ENCODE data around the gene NOTCH3.

The NOTCH3 gene

DNA sequence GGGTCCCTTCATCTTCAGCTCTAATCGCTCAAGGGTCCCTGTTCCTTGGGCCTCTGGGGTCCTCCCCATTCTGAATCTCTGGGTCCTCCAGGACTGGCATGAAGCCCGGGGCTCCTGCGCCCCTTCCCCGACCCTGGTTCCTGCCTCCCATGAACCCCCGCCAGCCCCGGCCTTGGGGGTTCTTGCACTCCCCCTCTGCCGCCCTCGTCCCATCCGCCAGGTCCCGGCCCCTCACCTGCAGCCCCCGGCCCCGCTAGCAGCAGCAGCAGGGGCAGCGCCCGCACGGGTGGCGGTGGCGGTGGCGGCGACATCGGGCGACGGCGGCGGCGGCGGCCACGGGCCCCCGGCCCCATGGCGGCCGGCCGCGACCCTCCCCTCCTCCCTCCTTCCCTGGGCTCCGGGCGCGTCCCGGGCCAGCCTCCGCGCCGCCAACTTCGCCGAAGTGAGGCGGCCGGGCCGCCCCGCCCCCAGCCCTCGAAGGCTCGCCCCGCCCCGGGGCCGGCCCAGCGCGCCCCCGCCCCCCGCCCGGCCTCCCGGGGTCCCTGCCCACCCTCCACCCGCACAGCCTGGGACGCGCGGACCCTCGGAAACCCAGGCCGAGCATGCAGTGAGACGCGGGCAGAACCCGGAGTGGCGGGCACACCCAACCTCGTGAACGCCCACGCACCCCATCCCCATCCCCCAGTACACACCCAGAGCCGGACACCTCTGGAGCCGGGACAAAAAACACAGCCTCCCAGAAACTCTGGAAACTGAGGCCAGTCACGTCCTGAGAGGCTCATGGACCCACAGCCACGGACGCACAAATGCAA is at the start of gene NOTCH3:
Gene NOTCH3 (minus strand): TSS at position 443 of the 812 bp plus-strand sequence. CDS start 90 bp downstream, at position 353.
- peak; percentile 90 for DNase-seq (ENCODE audit: low spot score)

DNA sequence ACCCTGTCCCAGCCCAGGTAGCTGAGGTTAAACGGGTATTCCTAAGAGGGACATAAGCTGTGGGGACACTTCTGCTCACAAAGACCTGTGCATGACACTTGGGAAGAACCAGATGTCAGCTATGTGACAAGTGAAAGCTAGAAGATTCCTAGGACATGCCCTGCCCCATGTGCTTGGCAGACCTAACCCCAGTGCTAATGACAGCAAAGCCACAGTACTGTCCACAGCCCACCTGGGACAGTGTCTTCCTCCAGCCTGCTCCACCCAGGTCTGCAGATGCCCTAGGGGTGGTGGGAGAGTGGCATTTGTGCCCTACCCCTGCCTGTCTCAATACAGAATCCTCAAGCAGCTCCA is 49.8 kb upstream of the NOTCH3 start:
- DNase-seq (ENCODE audit: low spot score), result no peak

DNA sequence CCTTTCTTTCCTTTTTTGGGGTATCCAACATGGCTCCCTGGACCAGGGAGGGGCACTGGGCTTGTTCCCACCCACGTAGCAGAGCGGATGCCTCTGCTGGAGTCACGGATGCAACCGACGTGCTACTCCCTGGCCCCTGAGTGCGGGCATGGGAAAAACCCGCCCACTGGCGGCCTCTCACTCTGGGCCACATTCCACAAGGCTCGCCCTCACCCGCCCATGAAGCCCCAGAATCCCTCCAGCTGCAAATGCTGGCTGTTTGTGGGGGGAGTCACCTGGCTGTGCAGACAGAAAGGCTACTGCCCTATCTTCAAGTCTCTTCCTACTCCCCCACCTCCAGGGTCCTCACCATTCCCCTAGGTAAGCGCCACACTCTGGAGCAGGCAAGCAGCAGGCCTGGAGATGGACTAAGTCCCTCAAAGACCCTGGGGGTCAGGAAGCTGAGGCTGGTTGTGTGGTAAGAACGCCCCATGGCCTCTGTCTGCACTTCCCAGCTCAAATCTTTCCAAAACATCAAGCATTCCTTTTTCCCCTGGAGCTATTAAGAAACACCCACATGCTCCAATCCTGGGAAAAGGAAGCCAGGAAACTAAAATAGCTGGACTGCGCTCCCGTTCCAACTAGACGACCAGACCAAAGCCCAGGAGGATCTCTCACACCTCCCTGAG is 49.3 kb upstream of the NOTCH3 start:
- DNase-seq (ENCODE audit: low spot score), result no peak

DNA sequence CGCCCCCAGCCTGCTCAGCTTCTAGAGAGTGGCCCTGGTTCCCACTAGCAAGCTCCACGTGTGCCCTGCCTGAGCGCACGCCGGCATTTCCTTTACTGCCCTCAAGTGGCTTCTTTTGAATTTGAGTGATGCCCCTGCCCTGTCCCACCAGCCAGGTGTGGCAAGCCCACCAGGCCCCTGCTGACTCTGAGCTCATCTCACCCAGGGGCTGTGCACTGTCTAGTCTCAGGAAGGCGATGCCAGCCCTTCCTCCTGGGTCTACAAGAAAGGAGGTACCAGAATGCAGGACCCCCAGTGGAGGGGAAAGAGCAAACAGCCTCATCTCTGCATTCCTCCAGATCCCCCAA is 48.7 kb upstream of the NOTCH3 start:
- no peak for DNase-seq (ENCODE audit: low spot score)

DNA sequence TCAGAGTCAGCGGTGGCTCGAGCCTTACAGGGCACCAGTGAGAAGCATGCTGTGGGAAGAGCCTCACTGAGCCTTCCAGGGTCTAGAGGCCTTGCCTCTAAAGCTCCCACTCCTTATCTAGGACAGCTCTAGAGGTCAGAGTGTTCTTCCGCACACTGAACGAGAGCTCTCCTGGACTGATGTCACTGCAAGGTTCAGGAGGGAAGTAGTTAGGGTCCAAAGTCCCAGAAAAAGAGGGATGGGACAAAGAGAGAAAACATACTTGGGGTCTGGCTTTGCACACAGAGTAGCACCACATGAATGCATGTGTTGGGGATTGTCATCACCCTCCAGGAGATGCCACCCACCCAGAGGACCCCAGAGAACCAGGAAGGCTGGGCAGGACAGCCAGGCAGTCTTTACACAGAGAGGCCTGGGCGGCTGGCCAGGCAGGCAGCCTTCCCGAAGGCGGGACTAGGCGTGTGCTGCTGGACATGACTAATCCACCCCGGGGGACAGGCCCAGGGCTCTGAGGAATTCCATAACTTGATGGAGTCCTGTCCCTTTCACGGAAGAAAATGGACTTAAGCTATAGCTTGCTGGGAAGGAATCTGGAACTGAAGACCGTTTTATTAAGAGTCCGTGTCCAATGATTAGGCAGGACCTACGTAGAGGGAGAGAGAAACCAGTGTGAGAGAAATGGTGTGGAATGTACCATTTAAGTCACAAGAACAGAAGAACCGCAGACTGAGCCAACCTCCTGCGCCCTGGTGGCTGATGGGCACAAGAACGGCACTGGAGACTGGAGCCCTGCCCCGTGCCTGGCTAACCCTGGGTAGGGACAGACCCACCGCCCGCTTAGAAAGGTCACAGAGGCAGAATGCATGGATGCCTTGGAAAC is 48.1 kb upstream of the NOTCH3 start:
- DNase-seq (ENCODE audit: low spot score), result peak; percentile 59

DNA sequence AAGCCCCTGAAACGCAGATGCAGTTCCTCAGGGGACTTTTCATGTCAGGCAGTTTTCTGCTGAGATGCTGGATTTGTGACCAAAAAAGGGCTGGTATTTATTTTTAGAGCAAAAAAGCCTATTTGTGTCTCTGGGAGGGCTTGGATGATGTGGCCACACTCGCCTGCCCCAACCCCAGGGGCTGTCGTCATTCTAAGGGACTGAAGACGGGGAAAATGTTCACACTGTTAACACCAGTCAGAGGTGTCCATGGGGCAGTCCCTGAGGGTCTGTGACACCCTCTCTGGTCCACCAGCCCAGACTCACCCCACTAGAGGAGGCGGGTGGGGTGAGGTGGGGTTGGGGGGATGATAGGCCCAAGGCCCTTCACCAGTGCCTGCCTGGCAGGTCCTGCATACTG is 47.3 kb upstream of the NOTCH3 start:
- no peak for DNase-seq (ENCODE audit: low spot score)

DNA sequence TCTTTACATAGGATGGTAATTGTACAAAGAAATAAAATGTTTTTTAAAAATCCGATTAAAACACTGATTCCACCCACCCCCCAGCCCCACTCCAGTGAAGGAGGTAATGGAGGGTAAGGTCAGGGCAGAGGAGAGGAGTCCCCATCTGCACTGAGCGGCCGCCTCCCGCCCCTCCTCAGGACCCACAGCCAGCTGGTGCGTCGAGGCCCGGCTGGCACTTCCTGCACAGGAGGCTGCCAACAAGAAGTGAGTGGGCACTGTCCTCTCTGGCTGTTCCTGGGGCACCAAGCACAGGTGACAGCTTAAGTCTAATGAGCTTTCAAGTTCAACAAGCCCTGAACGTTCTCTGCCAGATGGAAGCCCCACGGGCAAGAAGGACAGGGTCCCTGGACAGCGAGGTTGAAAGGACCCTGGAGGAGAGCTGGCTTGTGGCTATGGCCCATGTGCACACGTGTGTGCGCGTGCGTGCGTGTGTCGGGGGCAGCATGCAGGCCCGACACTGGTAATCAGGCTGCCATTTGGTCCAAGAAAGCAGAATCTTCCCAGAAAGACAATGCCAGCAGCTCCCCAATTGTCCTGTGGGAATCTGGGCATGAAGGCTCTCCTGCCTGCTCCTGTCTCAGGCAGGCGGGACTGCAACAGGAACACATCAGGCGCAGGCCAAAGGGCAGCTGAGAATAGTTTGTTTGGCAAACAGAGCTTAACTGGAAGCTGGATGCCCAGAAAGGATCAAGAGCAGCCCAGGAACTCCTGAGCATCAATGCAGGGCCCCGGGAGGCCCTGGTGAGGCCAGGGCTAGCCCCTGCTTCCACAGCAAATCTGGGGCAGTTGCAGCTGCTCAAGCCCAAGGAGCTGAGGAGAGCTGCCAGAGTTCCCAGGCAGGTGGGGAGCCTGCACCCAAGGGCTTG is 46.6 kb upstream of the NOTCH3 start:
- no peak for DNase-seq (ENCODE audit: low spot score)

DNA sequence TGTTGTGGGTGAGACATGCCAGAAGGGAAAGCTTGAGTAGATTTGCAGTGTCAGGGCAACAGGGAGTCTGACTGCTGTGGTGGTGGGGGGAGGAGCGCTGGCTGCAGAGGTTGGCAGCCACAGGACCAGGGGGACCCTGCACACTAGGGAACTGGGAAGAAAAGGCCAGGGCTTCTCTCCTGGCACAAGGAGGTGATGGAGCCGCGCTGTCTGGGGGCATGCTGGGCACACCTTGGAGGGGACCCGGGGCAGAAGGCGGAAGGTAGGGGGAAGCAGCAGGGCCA is 45.3 kb upstream of the NOTCH3 start:
- DNase-seq (ENCODE audit: low spot score), result no peak

DNA sequence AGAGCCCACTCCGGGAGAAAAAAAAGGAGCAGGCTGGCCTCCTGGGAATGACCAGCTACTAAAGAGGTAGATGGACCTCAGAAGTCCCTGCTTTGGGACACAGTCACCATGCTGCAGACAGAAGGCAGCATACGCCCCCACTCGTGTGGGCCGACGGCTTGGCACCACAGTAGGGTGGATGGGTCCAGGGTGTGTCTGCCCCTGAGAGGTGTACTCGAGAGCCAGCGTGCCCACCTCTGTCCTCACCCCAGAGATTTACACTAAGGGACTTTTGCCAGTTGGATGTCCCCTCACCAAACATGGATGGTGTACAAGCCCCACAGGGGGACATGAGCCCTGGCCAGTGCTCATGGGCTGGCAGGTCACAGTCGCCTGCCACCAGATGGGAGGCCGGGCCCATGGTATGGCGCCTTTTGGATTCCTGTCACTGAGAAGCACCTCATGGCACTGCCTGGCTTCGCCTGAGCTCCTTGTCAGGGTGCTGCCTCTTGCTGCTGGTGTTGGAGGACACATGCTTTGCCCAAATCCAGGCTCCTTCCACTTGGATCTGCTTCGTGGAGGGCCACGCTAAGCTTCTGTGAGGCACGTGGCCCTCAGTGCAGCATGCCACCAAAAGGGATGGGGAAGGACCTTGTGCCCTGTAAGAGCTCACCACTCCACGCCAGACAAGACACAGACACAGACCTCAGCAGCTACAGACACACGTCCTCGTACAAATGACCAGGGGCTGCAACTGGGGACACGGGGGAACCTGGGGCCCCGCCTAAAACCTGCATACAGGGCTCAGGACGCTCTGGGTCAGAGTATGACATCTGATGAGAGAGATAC is 44.8 kb upstream of the NOTCH3 start:
- no peak for DNase-seq (ENCODE audit: low spot score)

DNA sequence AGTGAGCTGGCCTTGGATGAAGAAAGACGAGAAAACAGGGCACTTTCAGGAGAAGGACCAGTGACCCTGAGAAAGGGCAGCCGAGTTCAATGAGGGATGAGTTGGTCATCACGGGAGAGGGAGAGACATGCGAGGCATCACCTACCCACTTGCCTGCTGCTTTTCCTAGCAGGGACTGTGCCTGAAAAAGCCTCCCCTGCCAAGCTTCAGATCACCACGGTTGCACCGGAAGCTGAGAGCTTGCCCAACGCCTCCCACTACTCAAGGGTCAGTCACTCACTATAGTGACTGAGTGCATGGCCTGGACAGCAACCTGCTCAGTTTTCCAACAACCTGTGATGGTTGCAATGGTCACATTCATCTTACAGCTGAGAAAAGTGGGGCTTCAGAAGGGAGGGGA is 44.0 kb upstream of the NOTCH3 start:
- no peak for DNase-seq (ENCODE audit: low spot score)

DNA sequence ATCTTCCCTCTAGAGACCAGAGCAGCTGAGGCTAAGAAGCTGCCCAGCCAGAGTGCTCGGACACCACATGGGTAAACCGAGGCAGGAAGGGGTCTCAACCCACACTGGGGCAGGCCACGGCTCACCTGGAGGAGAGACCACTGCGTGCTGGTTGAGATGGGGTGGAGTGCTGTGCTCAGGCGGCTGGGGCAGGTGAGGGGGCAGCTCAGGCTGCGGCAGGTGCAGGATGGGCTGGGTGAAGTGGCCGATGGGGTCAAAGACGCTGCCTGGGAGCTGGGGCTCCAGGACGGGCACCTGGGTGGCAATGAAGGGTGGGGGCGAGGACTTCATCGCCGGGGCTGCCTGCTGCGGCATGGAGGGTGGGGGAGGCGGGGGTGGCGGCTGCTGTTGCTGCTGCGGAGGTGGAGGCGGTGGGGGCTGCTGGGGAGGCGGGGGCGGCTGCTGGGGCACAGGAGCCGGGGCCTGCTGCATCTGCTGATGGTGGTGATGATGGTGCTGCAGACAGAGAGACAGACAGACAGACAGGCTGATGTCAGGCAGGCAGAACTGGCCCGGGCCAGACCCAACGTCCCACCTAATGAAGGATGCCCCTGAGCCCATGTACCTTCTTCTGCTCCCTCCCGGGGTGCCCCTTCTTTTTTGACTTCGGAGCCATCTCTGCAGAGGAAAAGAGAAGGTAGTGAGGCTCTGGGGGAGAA is 43.5 kb upstream of the NOTCH3 start:
- no peak for DNase-seq (ENCODE audit: low spot score)

DNA sequence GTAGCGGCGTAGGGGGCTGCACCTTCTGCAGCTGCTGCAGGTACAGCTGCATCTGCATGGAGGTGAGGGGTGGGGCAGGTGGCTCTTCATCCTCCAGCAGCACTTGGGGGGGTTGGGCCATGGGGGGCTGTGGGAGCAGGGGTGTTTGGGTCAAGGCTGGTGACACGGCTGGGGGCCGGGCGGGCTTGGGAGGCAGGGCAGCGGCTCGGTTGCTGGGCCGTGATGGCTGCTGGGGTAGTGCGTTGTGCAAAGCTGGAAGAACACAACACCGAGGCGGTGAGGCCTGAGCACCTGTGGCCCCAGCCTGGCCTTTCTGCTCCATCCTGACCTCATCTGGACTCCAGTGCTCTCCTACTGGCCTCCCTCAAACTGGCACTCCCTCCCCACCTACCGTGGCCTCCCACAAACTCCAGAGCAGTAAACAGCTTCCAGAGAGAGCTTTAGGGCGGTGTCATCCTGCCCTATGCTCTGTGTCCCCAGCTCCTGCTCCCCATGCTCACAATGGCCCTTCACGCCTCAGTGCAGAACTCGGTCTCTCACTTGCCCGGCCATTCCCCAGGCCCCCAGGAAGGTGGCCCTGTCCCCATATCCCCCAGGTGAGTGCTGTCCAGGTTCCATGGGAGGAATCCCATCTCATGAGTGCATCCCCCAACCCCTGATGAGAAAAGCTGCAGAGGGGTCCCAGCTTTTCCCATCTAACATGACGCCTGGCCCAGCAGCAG is 42.6 kb upstream of the NOTCH3 start:
- DNase-seq (ENCODE audit: low spot score), result no peak

DNA sequence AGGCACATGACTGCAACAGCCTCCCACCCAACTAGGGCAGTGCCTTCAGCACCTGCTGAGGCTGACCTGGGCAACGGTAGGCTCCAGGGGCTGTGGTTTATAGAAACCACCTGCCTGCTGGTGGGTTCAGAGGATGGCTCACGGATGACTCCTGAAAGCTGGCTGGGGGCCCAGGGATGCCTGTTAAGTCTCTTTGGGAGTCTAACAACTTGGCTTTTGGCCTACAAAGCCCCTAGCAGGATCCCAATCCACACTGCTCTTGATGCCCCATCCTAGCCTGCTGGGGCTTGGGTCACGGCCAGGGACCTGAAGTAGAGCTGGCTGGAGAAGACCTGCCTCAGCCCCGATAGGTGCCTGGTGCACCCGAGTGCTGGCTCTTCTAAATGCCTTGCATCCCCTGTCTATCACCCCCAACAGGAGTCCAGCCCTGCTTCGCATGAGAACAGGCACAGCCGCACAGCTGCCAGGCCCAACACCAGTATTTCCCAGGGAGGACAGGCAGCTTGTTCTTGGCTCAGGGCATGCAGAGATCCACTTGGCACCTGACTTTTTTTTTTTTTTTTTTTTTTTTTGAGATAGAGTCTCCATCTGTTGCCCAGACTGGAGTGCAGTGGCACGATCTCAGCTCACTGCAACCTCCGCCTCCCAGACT is 40.6 kb upstream of the NOTCH3 start:
- DNase-seq (ENCODE audit: low spot score), result no peak

DNA sequence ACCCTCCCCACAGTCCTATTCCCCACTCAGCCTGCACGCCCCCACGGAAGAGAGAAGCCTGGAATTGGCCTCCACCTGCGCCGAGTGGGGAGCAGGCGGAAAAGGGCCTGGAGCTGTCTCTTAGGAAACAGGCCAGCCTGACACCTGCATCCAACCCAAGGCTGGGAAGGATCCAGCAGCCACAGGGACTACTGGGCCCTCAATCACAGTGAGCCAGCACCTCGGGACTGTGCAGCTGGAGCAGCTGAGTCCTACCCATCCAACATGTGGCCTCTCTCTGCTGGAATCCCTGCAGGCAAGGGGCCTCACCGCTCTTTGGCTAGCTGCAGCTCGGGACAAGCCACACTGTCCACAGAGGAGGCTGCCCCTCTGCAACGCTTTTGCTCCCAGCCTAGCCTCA is 39.7 kb upstream of the NOTCH3 start:
- DNase-seq (ENCODE audit: low spot score), result no peak

DNA sequence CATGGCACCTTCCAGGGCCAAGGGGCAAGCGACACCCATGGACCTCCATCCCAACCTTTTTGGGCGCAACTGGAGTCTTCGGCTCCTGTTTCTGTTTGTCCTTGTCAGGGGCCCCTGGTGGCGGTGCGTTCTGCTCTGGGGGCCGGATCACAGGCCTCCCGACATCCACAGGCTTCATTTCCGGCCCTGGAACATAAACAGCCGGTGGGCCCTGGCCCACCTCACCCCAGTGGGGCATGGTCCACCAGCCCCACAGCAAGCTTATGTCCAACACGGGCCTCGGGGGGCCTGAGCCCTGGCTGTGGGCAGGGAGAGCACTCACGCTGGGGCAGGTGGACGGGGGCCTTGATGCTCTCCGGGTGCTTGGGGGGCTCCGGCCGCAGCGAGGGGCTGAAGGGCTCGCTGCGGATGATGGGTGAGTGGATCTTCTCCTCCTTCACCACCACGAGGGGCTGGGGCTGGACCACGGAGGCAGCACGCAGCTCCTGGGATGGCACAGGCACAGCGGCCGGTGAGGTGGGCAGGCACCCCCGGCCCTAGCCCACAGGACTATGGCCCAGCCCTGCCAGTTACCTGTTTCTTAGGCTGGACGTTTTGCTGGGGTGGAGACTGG is 38.6 kb upstream of the NOTCH3 start:
- no peak for DNase-seq (ENCODE audit: low spot score)

DNA sequence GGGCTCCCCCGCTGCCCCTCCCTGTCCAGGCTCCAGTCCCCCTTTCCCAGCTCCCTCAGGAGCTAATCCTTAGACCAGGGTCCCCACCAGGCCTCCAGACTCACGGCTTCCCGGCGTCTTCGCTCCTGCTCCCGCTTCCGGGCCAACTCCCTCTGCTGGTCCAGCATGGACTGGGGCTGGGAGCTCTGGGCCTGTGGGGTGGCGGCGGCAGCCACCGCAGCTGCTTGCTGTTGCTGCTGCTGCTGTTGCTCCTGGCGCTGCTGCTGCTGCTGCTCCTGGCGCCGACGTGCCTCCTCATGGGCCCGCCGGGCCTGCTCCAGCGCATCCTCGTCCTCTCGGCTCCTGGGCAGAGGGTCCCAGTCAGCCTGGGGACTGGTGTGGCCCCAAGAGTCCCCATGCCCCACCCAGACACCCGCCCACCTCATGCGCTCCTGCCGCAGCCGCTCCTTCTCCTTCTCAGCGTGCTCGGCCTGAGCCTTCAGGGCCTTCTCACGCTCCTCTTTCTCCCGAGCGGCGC is 37.9 kb upstream of the NOTCH3 start:
- no peak for DNase-seq (ENCODE audit: low spot score)

DNA sequence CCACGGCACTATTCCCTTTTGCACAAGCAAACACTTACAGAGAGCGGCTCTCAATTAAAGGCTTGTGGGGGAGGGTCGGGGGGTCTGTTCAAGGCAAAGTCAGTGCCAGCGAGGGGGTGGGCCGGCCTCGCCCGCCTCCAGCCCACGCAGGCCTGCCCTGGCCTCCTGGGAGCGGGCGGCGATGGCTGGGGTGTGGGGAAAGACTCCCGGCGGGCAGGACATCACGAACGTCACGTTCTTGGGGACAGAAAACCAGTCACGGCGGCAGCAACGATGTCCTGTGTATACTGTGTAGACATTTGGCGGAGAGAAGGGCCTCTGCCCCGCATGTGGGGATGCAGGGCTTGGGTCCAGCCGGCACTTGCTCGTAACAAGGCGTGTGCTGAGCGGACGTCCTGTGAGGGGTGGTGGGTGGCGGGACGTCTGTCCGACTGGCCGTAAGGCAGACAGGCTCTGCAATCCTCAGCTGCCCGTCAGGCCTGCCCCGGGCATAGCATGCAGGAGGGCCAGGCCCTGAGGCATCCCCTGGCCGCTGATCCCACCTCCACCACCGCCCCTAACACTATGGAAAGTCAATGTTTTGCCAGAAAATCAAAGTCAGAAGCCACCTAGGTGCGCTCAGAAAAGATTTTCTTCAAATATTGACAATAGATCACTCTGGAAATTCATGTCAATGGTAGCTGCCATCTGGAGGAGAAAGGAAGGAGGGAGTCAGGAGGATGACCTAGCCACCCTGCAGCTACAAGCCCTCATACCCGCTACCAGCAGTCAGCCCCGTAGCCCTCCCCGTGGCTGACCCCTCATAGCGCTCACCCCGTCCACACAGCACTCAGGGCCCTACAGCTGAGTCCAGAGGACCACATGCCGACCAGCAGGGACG is 37.2 kb upstream of the NOTCH3 start:
- DNase-seq (ENCODE audit: low spot score), result no peak

DNA sequence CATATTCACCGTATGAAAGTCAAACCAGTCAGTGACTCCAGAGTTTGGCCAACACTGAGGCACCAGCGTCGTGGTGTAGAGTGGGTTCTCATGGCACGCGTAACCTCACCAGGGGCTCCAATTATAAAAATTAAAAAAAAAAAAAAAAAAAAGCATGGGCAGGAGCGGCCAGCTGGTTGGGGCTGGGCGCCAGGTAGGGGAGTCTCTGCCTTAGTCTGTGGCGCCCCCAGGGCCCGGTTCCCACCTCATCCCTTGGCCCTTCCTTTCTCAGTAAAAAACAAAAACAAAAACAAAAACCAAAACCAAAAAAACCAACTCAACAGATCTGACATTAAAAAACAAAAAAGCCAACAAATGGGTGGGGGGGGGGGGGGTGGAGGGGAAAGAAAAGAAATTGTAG is 36.1 kb upstream of the NOTCH3 start:
- no peak for DNase-seq (ENCODE audit: low spot score)

Data from iPS-NIHi11 (cell line).